NCI-H2029 (cell line): Measurements from ENCODE around the gene FLVCR1.

Experiments
- DNase-seq: peaks from one replicate; lab custom pipeline; 2025; lab: John Stamatoyannopoulos, UW

Gene FLVCR1

GRCh38 chr1:212915245-212916091 is 57.4 kb downstream of the FLVCR1 start:
- no peak for DNase-seq

GRCh38 chr1:212916481-212917133 is 58.5 kb downstream of the FLVCR1 start:
- DNase-seq, result peak; percentile 40

GRCh38 chr1:212917134-212917485 is 59.0 kb downstream of the FLVCR1 start:
- DNase-seq, result no peak

GRCh38 chr1:212917858-212918257 is 59.8 kb downstream of the FLVCR1 start:
- no peak for DNase-seq

- no peak for DNase-seq
Measured at GRCh38 chr1:212918824-212919223, 60.7 kb downstream of the FLVCR1 start.

GRCh38 chr1:212920246-212920645 is 62.2 kb downstream of the FLVCR1 start:
- no peak for DNase-seq

- DNase-seq, result no peak
Measured at GRCh38 chr1:212920896-212921295, 62.8 kb downstream of the FLVCR1 start.

- DNase-seq, result no peak
Measured at GRCh38 chr1:212922016-212922415, 63.9 kb downstream of the FLVCR1 start.

- no peak for DNase-seq
Measured at GRCh38 chr1:212926372-212926771, 68.3 kb downstream of the FLVCR1 start.

- DNase-seq, result no peak
Measured at GRCh38 chr1:212928323-212929291, 70.5 kb downstream of the FLVCR1 start.

GRCh38 chr1:212930986-212931678 is 73.1 kb downstream of the FLVCR1 start:
- no peak for DNase-seq

- no peak for DNase-seq
Measured at GRCh38 chr1:212933815-212934471, 75.9 kb downstream of the FLVCR1 start.

- no peak for DNase-seq
Measured at GRCh38 chr1:212935387-212935981, 77.4 kb downstream of the FLVCR1 start.

- DNase-seq, result no peak
Measured at GRCh38 chr1:212937034-212937433, 79.0 kb downstream of the FLVCR1 start.

- no peak for DNase-seq
Measured at GRCh38 chr1:212938846-212939245, 80.8 kb downstream of the FLVCR1 start.

- DNase-seq, result no peak
Measured at GRCh38 chr1:212941452-212941851, 83.4 kb downstream of the FLVCR1 start.

- no peak for DNase-seq
Measured at GRCh38 chr1:212942679-212943392, 84.8 kb downstream of the FLVCR1 start.

GRCh38 chr1:212943393-212943710 is 85.3 kb downstream of the FLVCR1 start:
- no peak for DNase-seq

GRCh38 chr1:212944229-212944901 is 86.3 kb downstream of the FLVCR1 start:
- no peak for DNase-seq

- DNase-seq, result no peak
Measured at GRCh38 chr1:212945056-212945455, 87.0 kb downstream of the FLVCR1 start.
